ENCODE data around the gene MAPK6. TPM values are rescaled to one million over a fixed set of nuclear protein-coding genes. Genes with fewer than 3 reads are reported as not detected.
A peak's percentile ranks its signal among the peaks of the same experiment; 100 is the strongest.

Gene MAPK6
- total RNA-seq, 1 donor from 2014 or later: 128 TPM

GRCh38 chr15:52018244-52018643 is 775 bp upstream of the MAPK6 start:
- H3K4me1 Mint-ChIP-seq: peaks cover 33% of the 10 kb centered on the region
- Histone ChIP-seq H3K9me3 (ENCODE audit: low read depth) (no peaks in the 10 kb centered on the region), H3F3A (ENCODE audit: low read depth) (peaks cover 22% of the 10 kb centered on the region), H3K4me3 (peak overlapping the region; percentile 62), H3K9ac (no peak overlapping the region), H3K36me3 (no peaks in the 10 kb centered on the region), H3K79me2 (ENCODE audit: low read depth) (peaks cover 36% of the 10 kb centered on the region), H3K4me1 (peaks cover 12% of the 10 kb centered on the region), H4K20me1 (ENCODE audit: low read depth) (peaks cover 34% of the 10 kb centered on the region), H3K27ac (no peak overlapping the region), H2AFZ (replicated peaks) (no peak overlapping the region), H3K4me2 (no peak overlapping the region), H3K27me3 (no peaks in the 10 kb centered on the region)
- H3K36me3 Mint-ChIP-seq: peaks cover 3% of the 10 kb centered on the region
- TF ChIP-seq EZH2 (IDR thresholded peaks at IDR 0.05) (no peak), EZH2phosphoT487 (IDR thresholded peaks at IDR 0.05) (no peak), CTCF (IDR thresholded peaks at IDR 0.05) (no peak)
- DNase-seq (ENCODE audit: low spot score): no peak
- H3K27me3 Mint-ChIP-seq (ENCODE audit: insufficient read depth, low read depth): peaks cover 5% of the 10 kb centered on the region
- H3K9me3 Mint-ChIP-seq: no peaks in the 10 kb centered on the region
- H3K4me3 Mint-ChIP-seq: peak overlapping the region; percentile 93
- peak overlapping the region; percentile 68 for H3K27ac Mint-ChIP-seq

- H3K27ac ChIP-seq: peak overlapping the region; percentile 98
- H3K79me2 ChIP-seq (ENCODE audit: low read depth): peaks cover 50% of the 10 kb centered on the region
- H3K4me1 Mint-ChIP-seq: peaks cover 34% of the 10 kb centered on the region
- H2AFZ ChIP-seq (replicated peaks): no peak overlapping the region
- no peaks in the 10 kb centered on the region for H3K27me3 ChIP-seq
- H4K20me1 ChIP-seq (ENCODE audit: low read depth): peaks cover 44% of the 10 kb centered on the region
- H3K36me3 Mint-ChIP-seq: peaks cover 3% of the 10 kb centered on the region
- TF ChIP-seq CTCF (IDR thresholded peaks at IDR 0.05): no peak
- no peak for TF ChIP-seq EZH2 (IDR thresholded peaks at IDR 0.05)
- TF ChIP-seq EZH2phosphoT487 (IDR thresholded peaks at IDR 0.05): no peak
- no peaks in the 10 kb centered on the region for H3K9me3 ChIP-seq (ENCODE audit: low read depth)
- H3K36me3 ChIP-seq: no peaks in the 10 kb centered on the region
- H3K27ac Mint-ChIP-seq: peak overlapping the region; percentile 99
- H3K9ac ChIP-seq: peak overlapping the region; percentile 83
- peak overlapping the region; percentile 76 for H3K4me2 ChIP-seq
- peaks cover 2% of the 10 kb centered on the region for H3K27me3 Mint-ChIP-seq (ENCODE audit: insufficient read depth, low read depth)
- DNase-seq (ENCODE audit: low spot score): peak; percentile 93
- H3F3A ChIP-seq (ENCODE audit: low read depth): peaks cover 22% of the 10 kb centered on the region
- peaks cover 12% of the 10 kb centered on the region for H3K4me1 ChIP-seq
- no peaks in the 10 kb centered on the region for H3K9me3 Mint-ChIP-seq
- peak overlapping the region; percentile 96 for H3K4me3 Mint-ChIP-seq
- peak overlapping the region; percentile 64 for H3K4me3 ChIP-seq
Observed at GRCh38 chr15:52019394-52020220, 588 bp downstream of the MAPK6 start.

DNA sequence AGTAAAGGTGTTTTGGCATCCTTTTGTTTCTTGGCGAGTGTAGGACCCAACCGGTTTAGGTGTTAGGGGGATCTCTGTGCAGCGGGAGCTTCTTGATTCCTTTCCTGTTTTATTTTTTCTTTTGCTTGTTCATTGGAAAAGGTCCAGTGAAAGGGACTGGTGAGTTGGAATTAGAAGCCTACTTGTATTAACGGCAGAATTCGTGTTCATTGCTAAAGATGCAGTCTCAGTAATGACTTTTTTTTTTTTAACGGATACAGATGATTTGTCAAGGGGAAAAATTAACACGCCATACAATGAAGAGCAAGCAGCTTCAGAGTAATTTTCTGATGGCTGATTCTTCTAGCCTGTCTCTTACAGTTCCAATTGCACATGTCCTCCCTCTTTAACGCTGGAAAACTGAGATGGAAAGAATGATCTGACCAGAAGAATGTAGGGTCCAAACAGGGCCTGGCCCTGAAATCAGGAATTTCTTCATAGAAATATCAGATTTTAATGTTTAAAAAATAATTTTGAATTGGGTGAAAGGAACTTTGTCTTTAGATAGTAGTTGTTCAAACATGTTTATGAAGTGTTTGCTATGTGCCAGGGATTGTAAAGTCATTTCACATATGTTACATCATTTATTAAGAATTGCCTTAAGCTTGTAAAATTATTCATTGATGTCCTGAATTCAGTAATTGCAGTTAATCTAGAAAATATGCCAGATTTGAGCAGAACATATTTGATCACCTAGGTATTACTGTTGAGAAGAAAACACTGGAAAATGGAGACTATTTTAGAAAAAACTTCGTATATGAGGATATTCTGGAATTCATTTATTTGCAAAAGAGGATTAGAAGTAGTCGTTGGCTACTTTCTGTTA is 1.4 kb downstream of the MAPK6 start:
- Mint-ChIP-seq H3K27me3 (ENCODE audit: insufficient read depth, low read depth) (peaks cover 2% of the 10 kb centered on the region), H3K9me3 (no peaks in the 10 kb centered on the region), H3K36me3 (peaks cover 3% of the 10 kb centered on the region), H3K4me1 (peaks cover 34% of the 10 kb centered on the region), H3K27ac (peak overlapping the region; percentile 94), H3K4me3 (peak overlapping the region; percentile 96)
- H3K4me3 ChIP-seq: peak overlapping the region; percentile 64
- no peaks in the 10 kb centered on the region for H3K9me3 ChIP-seq (ENCODE audit: low read depth)
- peaks cover 22% of the 10 kb centered on the region for H3F3A ChIP-seq (ENCODE audit: low read depth)
- no peaks in the 10 kb centered on the region for H3K36me3 ChIP-seq
- H3K4me2 ChIP-seq: peak overlapping the region; percentile 76
- peak overlapping the region; percentile 89 for H3K27ac ChIP-seq
- H3K79me2 ChIP-seq (ENCODE audit: low read depth): peaks cover 58% of the 10 kb centered on the region
- no peak for TF ChIP-seq EZH2phosphoT487 (IDR thresholded peaks at IDR 0.05)
- no peak for TF ChIP-seq CTCF (IDR thresholded peaks at IDR 0.05)
- no peak for TF ChIP-seq EZH2 (IDR thresholded peaks at IDR 0.05)
- H3K27me3 ChIP-seq: no peaks in the 10 kb centered on the region
- DNase-seq (ENCODE audit: low spot score): no peak
- H4K20me1 ChIP-seq (ENCODE audit: low read depth): peaks cover 44% of the 10 kb centered on the region
- H2AFZ ChIP-seq (replicated peaks): no peak overlapping the region
- H3K9ac ChIP-seq: peak overlapping the region; percentile 33
- H3K4me1 ChIP-seq: peaks cover 12% of the 10 kb centered on the region
